Activated T-cell treated with anti-CD3 and anti-CD28 coated beads for 48 hours (primary cell): ENCODE data around the gene CROCC.
"Not testable (repeated sequence)": the region's sequence is repeated elsewhere in the genome, so short reads cannot be mapped to it uniquely, and the experiment has no call there.

Experiments used
- DNase-seq: peaks from one replicate; pipeline ENCODE4 v3.0.0-alpha.2; 2020; ENCODE audit warnings: low read depth

Gene CROCC

DNA sequence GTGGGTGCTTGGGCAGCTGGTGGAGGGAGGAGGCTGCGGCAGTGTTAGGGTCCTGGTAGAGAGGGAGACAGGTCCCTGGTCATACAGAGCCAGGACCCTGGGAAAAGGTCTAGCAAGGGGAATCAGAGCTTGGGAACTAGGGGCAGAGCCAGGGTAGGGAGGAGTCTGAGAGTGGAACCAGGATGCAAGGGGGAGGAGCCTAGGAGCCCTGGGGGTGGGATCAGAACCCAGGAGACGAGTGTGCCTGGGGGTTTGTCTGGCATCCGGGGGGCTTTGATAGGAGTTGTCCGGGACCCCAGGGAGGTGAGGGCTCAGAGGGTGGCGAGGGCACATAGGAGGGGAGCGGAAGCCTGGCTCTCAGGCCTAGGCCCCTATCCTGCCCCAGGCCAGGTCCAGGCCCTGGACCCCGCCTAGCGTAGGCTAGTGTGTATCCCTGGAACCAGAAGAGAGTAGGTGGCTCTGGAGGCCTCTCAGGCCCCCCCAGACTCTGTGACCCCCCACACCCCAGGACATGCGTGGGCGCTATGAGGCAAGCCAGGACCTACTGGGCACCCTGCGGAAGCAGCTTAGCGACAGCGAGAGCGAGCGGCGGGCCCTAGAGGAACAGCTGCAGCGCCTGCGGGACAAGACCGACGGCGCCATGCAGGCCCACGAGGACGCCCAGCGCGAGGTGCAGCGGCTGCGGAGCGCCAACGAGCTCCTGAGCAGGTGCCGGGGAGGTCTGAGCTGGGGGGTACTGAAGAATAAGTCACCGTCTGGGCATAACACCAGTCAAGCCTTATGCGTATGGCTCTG, 17.9 kb downstream of the CROCC start:
- DNase-seq: not testable (repeated sequence)

DNA sequence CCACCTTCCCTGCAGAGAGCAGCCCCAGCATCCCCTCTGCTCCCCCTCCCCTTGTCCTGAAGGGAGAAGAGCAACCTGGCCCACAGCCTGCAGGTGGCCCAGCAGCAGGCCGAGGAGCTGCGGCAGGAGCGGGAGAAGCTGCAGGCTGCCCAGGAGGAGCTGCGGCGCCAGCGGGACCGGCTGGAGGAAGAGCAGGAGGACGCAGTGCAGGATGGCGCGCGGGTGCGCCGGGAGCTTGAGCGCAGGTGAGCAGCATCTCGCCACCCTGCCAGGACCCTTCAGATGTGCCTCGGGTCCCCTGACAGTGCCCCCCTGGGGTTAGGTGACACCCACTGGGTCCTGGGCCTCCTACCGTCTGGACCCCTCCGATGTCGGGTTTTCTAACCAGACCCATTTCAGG, 22.3 kb downstream of the CROCC start:
- DNase-seq: no peak

- DNase-seq: not testable (repeated sequence)
These were observed 23.8 kb downstream of the CROCC start for GRCh38 chr1:16945512-16945911.

DNA sequence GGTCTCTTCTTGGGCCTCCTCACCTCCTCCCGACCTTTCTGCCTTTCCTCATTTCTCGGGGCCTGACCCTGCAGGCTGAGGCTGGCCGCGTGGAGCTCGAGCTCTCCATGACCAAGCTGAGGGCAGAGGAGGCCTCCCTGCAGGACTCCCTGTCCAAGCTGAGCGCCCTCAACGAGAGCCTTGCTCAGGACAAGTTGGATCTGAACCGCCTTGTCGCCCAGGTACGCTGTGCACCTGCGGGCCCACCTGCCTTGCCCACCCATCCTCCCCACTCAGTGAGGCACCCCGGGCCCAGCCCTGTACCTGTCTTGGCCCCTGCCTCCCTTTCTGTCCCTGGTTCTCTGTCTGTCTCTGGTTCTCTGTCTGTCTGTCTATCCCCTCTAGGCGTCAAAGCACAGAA, 24.5 kb downstream of the CROCC start:
- DNase-seq: not testable (repeated sequence)

GRCh38 chr1:16946646-16947045, 24.9 kb downstream of the CROCC start:
- DNase-seq: no peak

DNA sequence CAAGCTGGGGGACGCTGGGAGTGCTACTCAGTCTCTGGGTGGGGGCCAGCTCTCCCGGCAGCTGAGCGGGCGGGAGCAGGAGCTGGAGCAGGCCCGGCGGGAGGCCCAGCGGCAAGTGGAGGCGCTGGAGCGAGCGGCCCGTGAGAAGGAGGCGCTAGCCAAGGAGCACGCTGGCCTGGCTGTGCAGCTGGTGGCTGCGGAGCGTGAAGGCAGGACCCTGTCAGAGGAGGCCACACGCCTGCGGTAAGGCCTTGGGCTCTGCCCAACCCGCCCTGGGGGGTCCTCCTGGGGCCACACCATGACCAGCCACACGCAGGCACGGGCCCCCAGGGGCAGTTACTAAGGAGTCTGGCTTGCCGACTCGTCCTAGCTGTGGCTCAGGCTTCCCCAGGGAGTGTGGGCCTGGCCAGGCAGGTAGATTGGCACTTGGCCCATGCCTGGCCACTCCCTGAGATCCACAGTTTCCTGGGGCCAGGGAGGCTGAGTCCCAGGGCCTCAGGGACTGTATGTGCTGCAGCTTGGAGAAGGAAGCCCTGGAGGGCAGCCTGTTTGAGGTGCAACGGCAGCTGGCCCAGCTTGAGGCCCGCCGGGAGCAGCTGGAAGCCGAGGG, 26.7 kb downstream of the CROCC start:
- not testable (repeated sequence) for DNase-seq

DNA sequence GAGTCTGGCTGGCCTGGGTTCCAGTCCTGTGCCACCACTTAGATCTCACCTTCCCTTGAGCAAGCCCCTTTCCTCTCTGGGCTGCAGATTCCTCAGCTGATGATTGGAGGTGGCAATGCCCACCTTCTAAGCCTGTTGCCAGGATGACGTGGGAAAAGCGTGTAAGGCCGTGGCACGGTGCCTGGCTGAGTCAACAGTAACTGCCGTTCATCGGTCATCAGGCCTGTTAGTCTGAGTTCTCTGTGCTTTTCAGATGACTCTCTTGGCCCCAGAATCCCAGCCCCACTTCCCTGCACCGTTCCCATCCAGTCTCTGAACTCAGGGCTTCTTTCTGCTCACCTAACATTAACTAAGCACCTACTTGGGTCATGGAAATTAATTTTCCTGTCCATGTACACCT, 27.3 kb downstream of the CROCC start:
- DNase-seq: not testable (repeated sequence)

DNA sequence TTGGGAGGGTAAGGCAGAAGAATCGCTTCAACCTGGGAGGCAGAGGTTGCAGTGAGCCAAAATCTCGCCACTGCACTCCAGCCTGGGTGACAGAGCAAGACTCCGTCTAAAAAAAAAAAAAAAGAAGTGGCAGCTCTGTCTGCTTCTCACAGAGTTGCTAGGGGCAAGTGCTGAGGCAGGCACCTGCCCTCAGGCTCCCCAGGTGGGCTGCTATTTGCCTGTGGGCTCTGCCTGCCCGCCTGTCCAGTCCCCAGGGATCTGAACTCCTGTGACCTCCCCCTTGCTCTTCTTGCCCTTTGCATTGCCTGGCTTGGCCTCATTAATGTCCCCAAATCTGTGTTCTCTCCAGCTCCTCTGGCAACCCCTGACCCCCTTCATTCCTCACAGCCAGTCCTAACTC, 30.6 kb downstream of the CROCC start:
- not testable (repeated sequence) for DNase-seq

GRCh38 chr1:16954579-16954978, 32.8 kb downstream of the CROCC start:
- no peak for DNase-seq

- DNase-seq: no peak
These were observed 33.5 kb downstream of the CROCC start for GRCh38 chr1:16955186-16955585.

GRCh38 chr1:16956775-16957174, 35.0 kb downstream of the CROCC start:
- no peak for DNase-seq

DNA sequence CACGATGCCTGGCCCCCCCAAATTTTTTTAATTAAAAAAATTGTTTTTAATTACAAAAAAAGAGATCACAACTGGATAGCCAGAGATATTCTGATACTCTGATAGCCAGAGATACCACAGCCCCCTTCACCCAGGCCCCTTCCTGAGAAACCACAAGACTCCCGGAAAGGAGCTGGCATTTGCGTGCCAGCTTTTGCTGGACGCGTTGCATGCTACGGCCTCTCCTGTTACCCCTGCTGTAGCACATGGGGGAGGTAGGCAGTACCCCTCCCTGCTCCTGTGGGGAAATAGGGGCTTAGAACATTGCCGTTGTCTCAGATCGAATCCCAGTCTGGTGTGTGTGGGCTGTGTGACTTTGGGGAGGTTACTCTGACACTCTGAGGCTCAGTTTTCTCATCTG, 36.0 kb downstream of the CROCC start:
- DNase-seq: no peak

- no peak for DNase-seq
These were observed 36.7 kb downstream of the CROCC start for GRCh38 chr1:16958475-16958874.

GRCh38 chr1:16960560-16961296, 39.0 kb downstream of the CROCC start:
- DNase-seq: peak; percentile 79

GRCh38 chr1:16961297-16962133, 39.8 kb downstream of the CROCC start:
- DNase-seq: no peak

DNA sequence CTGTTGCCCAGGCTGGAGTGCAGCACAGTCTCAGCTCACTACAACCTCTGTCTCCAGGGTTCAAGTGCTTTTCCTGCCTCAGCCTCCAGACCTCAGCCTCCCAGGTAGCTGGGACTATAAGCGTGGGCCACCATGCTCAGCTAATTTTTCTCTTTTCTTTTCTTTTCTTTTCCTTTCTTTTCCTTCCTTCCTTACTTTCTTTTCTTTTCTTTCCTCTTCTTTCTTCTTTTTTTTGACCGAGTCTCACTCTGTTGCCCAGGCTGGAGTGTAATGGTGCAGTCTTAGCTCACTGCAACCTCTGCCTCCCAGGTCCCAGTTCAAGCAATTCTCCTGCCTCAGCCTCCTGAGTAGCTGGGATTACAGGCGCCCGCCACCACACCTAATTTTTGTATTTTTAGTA, 42.4 kb downstream of the CROCC start:
- DNase-seq: not testable (repeated sequence)

DNA sequence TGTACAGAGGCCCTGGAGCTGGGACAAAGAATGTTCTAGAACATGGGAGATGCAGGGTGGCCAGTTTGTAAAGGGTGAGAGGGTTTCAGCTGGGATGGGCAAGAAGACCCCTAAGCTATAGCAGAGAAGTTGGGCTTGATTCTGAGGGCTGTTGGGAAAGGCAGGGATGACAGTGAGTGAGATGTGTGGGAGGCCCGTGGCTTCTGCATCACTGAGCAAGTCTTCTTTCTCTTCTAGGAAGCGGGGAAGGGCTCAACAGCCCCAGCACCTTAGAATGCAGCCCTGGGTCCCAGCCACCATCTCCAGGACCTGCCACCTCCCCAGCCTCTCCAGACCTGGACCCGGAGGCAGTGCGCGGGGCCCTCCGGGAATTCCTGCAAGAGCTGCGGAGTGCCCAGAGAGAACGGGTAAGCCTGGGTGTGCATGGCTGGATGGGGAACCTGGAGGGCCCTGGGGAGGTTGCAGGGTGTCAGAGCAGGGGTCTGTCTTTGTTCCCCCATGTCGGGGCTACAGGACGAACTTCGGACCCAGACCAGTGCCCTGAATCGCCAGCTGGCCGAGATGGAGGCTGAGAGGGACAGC, 43.8 kb downstream of the CROCC start:
- DNase-seq: no peak

DNA sequence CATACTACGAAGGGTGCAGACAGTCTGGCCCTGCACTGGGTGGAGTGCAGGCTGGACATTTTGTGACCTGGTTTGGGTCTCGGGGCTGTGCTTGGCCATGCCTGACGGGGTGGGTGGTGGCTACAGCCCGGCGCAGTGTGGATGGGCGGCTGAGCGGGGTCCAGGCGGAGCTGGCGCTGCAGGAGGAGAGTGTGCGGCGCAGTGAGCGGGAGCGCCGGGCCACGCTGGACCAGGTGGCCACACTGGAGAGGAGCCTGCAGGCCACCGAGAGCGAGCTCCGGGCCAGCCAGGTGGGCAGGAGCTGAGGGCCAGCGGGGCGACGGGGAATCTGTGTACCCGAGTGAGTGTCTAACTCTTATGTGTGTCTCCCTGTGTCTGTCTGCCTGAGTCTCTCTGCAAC, 44.6 kb downstream of the CROCC start:
- DNase-seq: no peak

GRCh38 chr1:16967095-16967575, 45.4 kb downstream of the CROCC start:
- no peak for DNase-seq

GRCh38 chr1:16967962-16968361, 46.2 kb downstream of the CROCC start:
- DNase-seq: no peak

DNA sequence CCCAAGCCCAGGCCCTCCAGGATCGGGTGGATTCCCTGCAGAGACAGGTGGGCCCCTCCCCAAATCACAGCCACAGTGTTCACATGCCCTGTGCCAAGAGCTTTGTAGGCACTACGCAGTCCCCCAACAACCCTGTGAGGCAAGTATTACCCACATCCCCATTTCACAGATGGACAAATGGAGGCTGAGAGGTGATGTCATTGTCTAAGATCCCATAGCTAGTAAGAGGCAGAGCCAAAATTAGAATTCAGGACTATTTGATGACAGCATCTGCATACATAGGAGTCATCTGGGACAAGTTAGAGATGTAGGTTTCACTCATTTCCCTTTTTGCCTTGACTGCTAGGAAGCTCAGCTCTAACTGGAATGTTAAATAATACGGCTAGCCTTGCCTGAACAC, 46.6 kb downstream of the CROCC start:
- no peak for DNase-seq
